Measurements from ENCODE around the gene SLC8A2. TPM values are rescaled to one million over a fixed set of nuclear protein-coding genes. Genes with fewer than 3 reads are reported as not detected.

SLC8A2 gene
- total RNA-seq, 2 experiments from 2014 or later: 0.37 to 0.38 TPM

DNA sequence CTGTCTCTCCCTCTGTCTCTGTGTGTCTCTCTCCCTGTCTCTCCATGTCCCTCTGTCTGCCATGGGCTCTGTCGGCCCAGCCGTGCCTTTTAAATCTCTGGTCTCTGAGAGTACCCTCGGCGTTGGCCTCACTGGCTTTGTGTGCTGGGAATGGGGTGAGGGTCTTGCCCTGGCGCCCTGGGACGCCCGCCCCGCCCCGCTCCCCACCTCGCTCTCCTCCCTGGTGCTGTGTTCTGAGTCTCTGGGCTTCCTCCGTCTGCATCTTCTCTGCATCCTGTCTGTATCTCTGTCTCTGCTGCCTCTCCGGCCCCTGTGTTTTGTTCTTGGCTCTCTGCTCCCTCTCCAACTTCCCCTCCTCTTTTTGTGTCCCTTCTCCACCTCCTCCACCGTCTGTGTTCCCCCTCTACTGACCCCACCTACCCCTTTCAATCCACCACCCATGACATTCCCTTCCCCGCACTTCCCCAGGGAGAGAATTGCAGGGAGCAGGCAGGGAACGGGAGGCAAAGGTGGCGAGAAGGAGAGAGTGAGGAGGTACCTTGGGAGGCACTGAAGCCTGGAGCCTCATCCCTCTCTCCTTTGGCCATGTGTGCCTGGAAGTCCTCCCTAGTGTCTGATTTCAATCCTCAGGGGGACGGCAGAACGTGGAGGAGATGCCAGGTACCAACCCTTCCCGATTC, 48.4 kb downstream of the SLC8A2 start:
- Mint-ChIP-seq H3K4me1 (peaks cover 13% of the 10 kb centered on the region), H3K27me3 (peaks cover 61% of the 10 kb centered on the region), H3K36me3 (no peaks in the 10 kb centered on the region), H3K9me3 (no peaks in the 10 kb centered on the region), H3K27ac (no peak overlapping the region), H3K4me3 (no peak overlapping the region)
- DNase-seq: no peak

DNA sequence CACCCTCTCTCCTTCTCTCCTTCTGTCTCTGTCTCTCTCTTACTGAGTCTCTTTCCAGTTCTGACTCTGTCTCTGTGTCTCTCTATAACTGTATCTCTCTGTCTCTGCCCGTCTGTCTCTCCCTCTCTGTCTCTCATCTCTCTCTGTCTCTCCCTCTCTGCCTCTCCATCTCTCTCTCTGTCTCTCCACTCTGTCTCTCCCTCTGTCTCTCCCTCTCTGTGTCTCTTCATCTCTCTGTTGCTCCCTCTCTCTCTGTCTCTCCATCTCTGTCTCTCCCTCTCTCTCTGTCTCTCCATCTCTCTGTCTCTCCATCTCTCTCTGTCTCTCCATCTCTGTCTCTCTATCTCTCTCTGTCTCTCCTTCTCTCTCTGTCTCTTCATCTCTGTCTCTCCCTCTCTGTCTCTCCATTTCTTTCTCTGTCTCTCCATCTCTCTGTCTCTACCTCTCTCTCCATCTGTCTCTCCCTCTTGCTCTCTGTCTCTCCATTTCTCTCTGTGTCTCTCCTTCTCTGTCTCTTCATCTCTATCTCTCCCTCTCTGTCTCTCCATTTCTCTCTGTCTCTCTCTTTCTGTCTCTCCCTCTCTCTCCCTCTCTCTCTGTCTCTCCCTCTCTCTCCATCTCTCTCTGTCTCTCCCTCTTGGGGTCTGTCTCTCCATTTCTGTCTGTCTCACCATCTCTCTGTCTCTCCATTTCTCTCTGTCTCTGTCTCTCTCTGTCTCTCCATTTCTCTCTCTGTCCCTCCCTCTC, 49.1 kb downstream of the SLC8A2 start:
- H3K9me3 Mint-ChIP-seq: no peaks in the 10 kb centered on the region
- peaks cover 17% of the 10 kb centered on the region for H3K4me1 Mint-ChIP-seq
- no peak overlapping the region for H3K27ac Mint-ChIP-seq
- DNase-seq: no peak
- no peaks in the 10 kb centered on the region for H3K36me3 Mint-ChIP-seq
- H3K27me3 Mint-ChIP-seq: peaks cover 69% of the 10 kb centered on the region
- no peak overlapping the region for H3K4me3 Mint-ChIP-seq

DNA sequence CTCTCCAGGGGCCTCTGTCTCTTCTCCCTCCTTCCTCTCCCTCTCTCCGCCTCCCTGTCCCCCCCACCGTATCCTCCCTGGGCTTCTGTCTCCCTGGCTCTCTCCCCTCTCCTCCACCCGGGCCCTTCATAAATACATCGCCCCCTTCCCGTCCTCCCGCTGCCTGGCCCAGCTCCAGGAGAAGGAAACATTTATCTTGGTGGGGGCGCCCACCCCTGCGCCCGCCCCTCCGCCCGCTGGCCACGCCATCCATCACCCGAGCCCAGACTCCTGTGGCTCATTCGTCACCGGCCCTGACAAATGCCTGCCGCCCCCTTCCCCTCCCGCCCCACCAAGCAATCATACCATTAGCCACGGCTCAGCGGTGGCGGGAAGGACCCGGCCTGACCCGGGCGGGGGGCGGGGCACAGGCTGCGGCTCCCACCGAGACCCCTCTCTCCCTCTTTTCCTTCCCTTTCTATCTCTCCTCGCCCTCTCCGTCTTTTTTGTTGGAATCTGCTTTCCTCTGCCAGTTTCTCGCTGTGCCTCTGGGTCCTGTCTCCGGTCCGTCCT, 49.8 kb downstream of the SLC8A2 start:
- Mint-ChIP-seq H3K27me3 (peaks cover 75% of the 10 kb centered on the region), H3K9me3 (no peaks in the 10 kb centered on the region), H3K36me3 (no peaks in the 10 kb centered on the region), H3K4me1 (peaks cover 17% of the 10 kb centered on the region), H3K27ac (no peak overlapping the region), H3K4me3 (no peak overlapping the region)
- no peak for DNase-seq

- Mint-ChIP-seq H3K4me3 (no peak overlapping the region), H3K36me3 (no peaks in the 10 kb centered on the region), H3K4me1 (peaks cover 17% of the 10 kb centered on the region), H3K27ac (no peak overlapping the region), H3K27me3 (peaks cover 81% of the 10 kb centered on the region), H3K9me3 (no peaks in the 10 kb centered on the region)
- DNase-seq: no peak
Measured at GRCh38 chr19:47421244-47421786, 50.4 kb downstream of the SLC8A2 start.

DNA sequence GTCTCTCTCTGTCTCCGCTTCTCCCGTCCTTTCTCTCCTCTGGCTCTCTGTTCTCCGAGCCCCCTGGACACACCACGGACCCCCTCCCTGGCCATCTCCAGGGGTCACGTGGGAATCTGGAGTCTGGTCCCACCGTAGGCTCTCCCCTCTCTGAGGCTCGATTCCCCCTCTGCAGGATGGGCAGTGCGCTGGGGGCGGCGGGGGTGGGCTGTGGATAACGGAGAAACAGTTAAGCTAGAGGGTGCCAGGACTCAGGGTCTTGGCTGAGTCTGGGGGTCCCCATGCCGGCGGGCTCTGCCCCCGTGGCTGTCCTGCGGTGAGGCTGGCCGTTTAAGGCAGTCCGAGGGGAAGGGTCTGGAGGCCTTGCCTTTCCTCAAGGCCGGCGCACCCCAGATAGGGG, 51.9 kb downstream of the SLC8A2 start:
- no peaks in the 10 kb centered on the region for H3K9me3 Mint-ChIP-seq
- H3K36me3 Mint-ChIP-seq: no peaks in the 10 kb centered on the region
- H3K27ac Mint-ChIP-seq: no peak overlapping the region
- peaks cover 93% of the 10 kb centered on the region for H3K27me3 Mint-ChIP-seq
- DNase-seq: no peak
- H3K4me1 Mint-ChIP-seq: peaks cover 17% of the 10 kb centered on the region
- no peak overlapping the region for H3K4me3 Mint-ChIP-seq

- Mint-ChIP-seq H3K9me3 (no peaks in the 10 kb centered on the region), H3K27ac (no peak within 1 kb of the TSS), H3K4me3 (no peak within 1 kb of the TSS), H3K27me3 (peaks cover 92% of the 10 kb centered on the region), H3K4me1 (peaks cover 17% of the 10 kb centered on the region), H3K36me3 (no peaks in the 10 kb centered on the region)
- no peak for DNase-seq
Measured at GRCh38 chr19:47419030-47419783, 52.5 kb downstream of the SLC8A2 start, which contains the start of gene MEIS3. MEIS3 (minus strand) TSS chr19:47419527; CDS start chr19:47419081, 446 bp downstream.

DNA sequence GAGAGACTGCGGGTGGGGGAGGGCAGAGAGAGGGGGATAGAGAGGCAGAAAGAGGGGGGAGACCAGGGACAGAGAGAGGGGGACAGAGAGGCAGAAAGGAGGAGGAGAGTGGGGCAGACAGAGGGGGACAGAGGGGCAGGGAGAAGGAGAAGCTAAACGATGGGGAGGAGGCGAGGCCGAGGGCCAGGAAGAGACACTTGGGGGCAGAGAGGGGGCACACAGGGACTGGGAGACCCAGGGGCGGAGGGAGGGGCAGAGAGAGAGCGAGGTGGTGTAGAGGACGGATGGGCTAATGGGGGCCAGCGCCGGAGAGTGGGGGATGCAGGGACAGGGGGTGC, 53.0 kb downstream of the SLC8A2 start:
- H3K27me3 Mint-ChIP-seq: peaks cover 92% of the 10 kb centered on the region
- H3K4me3 Mint-ChIP-seq: no peak overlapping the region
- no peak for DNase-seq
- no peaks in the 10 kb centered on the region for H3K9me3 Mint-ChIP-seq
- no peak overlapping the region for H3K27ac Mint-ChIP-seq
- H3K4me1 Mint-ChIP-seq: peaks cover 17% of the 10 kb centered on the region
- H3K36me3 Mint-ChIP-seq: no peaks in the 10 kb centered on the region

GRCh38 chr19:47417746-47418691, 53.7 kb downstream of the SLC8A2 start:
- no peaks in the 10 kb centered on the region for H3K9me3 Mint-ChIP-seq
- H3K27me3 Mint-ChIP-seq: peaks cover 91% of the 10 kb centered on the region
- H3K36me3 Mint-ChIP-seq: no peaks in the 10 kb centered on the region
- no peak for DNase-seq
- no peak overlapping the region for H3K27ac Mint-ChIP-seq
- H3K4me1 Mint-ChIP-seq: peaks cover 17% of the 10 kb centered on the region
- no peak overlapping the region for H3K4me3 Mint-ChIP-seq

- no peaks in the 10 kb centered on the region for H3K36me3 Mint-ChIP-seq
- no peak overlapping the region for H3K27ac Mint-ChIP-seq
- H3K9me3 Mint-ChIP-seq: no peaks in the 10 kb centered on the region
- H3K27me3 Mint-ChIP-seq: peaks cover 85% of the 10 kb centered on the region
- peaks cover 14% of the 10 kb centered on the region for H3K4me1 Mint-ChIP-seq
- H3K4me3 Mint-ChIP-seq: no peak overlapping the region
- no peak for DNase-seq
Measured at GRCh38 chr19:47417107-47417745, 54.5 kb downstream of the SLC8A2 start.

GRCh38 chr19:47416643-47416985, 55.1 kb downstream of the SLC8A2 start:
- no peaks in the 10 kb centered on the region for H3K36me3 Mint-ChIP-seq
- H3K9me3 Mint-ChIP-seq: no peaks in the 10 kb centered on the region
- H3K27me3 Mint-ChIP-seq: peaks cover 79% of the 10 kb centered on the region
- H3K4me3 Mint-ChIP-seq: no peak overlapping the region
- no peak for DNase-seq
- H3K4me1 Mint-ChIP-seq: peaks cover 13% of the 10 kb centered on the region
- no peak overlapping the region for H3K27ac Mint-ChIP-seq

- Mint-ChIP-seq H3K4me1 (peaks cover 11% of the 10 kb centered on the region), H3K9me3 (no peaks in the 10 kb centered on the region), H3K4me3 (no peak overlapping the region), H3K27me3 (peaks cover 74% of the 10 kb centered on the region), H3K36me3 (no peaks in the 10 kb centered on the region), H3K27ac (no peak overlapping the region)
- no peak for DNase-seq
Measured at GRCh38 chr19:47415953-47416642, 55.6 kb downstream of the SLC8A2 start.

GRCh38 chr19:47414469-47414868, 57.2 kb downstream of the SLC8A2 start:
- no peak overlapping the region for H3K27ac Mint-ChIP-seq
- H3K36me3 Mint-ChIP-seq: no peaks in the 10 kb centered on the region
- H3K9me3 Mint-ChIP-seq: no peaks in the 10 kb centered on the region
- DNase-seq: no peak
- H3K4me3 Mint-ChIP-seq: no peak overlapping the region
- peaks cover 58% of the 10 kb centered on the region for H3K27me3 Mint-ChIP-seq
- peaks cover 4% of the 10 kb centered on the region for H3K4me1 Mint-ChIP-seq

DNA sequence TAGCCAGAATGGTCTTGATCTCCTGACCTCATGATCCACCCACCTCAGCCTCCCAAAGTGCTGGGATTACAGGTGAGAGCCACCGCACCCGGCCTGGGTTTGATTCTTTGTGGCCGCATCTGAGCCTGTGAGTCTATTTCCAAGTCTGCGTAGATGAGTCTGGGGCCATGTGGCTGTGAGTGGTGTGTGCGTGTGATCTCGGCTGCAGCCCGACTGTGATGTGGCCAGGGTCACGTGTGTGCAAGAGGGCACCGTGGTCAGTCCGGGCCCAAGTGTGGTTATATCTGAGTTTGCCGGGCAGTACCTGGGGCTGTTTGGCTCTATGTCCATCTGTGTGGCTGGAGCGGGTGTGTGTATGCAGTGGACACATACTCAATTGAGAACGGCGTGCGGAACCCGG, 57.8 kb downstream of the SLC8A2 start:
- Mint-ChIP-seq H3K9me3 (no peaks in the 10 kb centered on the region), H3K27ac (no peak overlapping the region), H3K27me3 (peaks cover 60% of the 10 kb centered on the region), H3K4me1 (peaks cover 4% of the 10 kb centered on the region), H3K4me3 (no peak overlapping the region), H3K36me3 (no peaks in the 10 kb centered on the region)
- DNase-seq: no peak

Data from activated naive CD8-positive, alpha-beta T cell treated with anti-CD3 and anti-CD28 coated beads for 36 hours (primary cell).